ENCODE measurements around the gene SLFNL1.

The SLFNL1 gene

DNA sequence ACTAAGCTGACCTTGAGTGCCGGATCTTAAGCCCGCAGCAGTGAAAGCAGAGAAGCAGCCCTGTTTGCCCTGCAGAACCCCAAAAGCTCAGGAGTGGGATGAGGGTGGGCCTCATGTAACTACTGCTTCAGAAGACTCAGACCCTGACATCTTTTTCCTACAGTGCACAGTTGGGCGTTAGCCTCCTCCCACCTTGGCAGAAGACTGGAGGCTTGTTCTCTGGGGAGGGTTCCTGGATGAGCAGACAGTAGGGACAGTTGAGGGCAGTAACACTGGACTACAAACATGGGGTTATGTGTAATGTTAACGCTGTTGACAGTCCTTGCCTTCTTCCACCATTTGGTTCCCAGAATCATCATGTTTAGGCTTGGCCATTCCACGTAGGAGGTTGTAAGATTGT lies 32.5 kb downstream of the SLFNL1 start:
- FAIRE-seq = no peak

DNA sequence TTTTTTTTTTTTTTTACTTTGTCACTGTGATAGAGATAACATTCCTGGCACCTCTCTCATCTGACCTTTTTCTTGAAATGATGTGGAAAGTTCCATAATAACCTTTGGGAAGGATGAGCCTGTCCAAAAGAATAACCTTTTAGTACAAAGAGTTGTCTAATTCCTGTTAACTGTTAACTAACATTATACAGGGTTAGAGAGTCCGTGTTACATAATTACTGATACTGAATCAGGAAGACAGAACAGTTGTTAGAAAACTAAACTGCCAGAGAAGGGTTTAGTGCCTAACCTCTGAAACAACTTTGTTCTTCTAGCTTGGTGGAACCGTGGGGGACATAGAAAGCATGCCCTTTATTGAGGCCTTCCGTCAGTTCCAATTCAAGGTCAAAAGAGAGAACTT lies 33.2 kb downstream of the SLFNL1 start:
- FAIRE-seq (no peak), DNase-seq (ENCODE audit: insufficient read length, low spot score) (no peak)
- no peak for TF ChIP-seq POLR2AphosphoS5 (IDR thresholded peaks at IDR 0.05; ENCODE audit: low read depth, low read length)
- no peak for TF ChIP-seq PAX5 (IDR thresholded peaks at IDR 0.05; ENCODE audit: insufficient read depth, low read length, severe bottlenecking)
- no peak for TF ChIP-seq POU2F2 (IDR thresholded peaks at IDR 0.05; ENCODE audit: low read depth, low read length)
- no peak for TF ChIP-seq SPI1 (IDR thresholded peaks at IDR 0.05; ENCODE audit: low read depth, low read length)
- TF ChIP-seq TAF1 (IDR thresholded peaks at IDR 0.05; ENCODE audit: low read depth, low read length) = no peak
- no peak for TF ChIP-seq POLR2A (IDR thresholded peaks at IDR 0.05; ENCODE audit: low read depth, low read length)

More for the DNA sequence above, 32.5 kb downstream of the SLFNL1 start:
- no peak for DNase-seq (ENCODE audit: insufficient read length, low spot score)
- TF ChIP-seq PAX5 (IDR thresholded peaks at IDR 0.05; ENCODE audit: insufficient read depth, low read length, severe bottlenecking) (no peak), SPI1 (IDR thresholded peaks at IDR 0.05; ENCODE audit: low read depth, low read length) (no peak), POLR2A (IDR thresholded peaks at IDR 0.05; ENCODE audit: low read depth, low read length) (no peak), TAF1 (IDR thresholded peaks at IDR 0.05; ENCODE audit: low read depth, low read length) (no peak), POLR2AphosphoS5 (IDR thresholded peaks at IDR 0.05; ENCODE audit: low read depth, low read length) (no peak), POU2F2 (IDR thresholded peaks at IDR 0.05; ENCODE audit: low read depth, low read length) (no peak)

DNA sequence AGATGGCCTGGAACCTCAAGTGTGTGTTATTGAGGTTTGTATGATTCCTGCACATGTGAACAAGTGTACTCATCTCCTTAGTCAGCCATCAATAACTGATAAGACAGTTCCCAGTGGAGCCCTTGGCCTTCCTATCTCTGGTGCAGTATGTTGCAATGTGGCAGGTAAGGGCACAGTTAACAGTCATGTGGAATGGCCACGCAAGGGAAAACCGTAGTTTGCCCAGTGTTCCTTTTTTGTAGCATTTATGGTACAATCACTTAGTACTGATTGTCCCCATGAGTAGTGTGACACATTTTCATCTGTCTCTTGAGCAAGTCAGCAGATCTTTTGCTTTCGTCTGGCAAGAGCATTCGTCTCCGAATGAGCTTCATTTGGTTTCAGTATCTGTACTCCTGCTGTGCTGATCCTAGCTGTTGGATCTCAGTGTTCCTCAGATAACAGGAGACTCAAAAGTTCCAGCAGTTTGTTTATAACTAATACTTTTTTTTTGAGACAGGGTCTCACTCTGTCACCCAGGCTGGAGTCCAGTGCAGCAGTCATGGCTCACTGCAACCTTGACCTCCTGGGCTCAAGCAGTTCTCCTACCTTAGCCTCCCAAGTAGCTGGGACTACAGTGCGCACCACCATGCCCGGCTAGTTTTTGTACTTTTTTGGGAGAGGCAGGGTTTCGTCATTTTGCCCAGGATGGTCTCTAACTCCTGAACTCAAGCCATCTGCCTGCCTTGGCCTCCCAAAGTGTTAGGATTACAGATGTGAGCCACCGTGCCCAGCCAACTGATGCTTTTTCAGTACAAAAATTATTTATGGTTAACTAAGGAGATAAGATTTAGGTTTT lies 33.9 kb downstream of the SLFNL1 start:
- FAIRE-seq (no peak), DNase-seq (ENCODE audit: insufficient read length, low spot score) (no peak)
- no peak for TF ChIP-seq POU2F2 (IDR thresholded peaks at IDR 0.05; ENCODE audit: low read depth, low read length)
- no peak for TF ChIP-seq PAX5 (IDR thresholded peaks at IDR 0.05; ENCODE audit: insufficient read depth, low read length, severe bottlenecking)
- no peak for TF ChIP-seq SPI1 (IDR thresholded peaks at IDR 0.05; ENCODE audit: low read depth, low read length)
- TF ChIP-seq POLR2A (IDR thresholded peaks at IDR 0.05; ENCODE audit: low read depth, low read length) = no peak
- no peak for TF ChIP-seq TAF1 (IDR thresholded peaks at IDR 0.05; ENCODE audit: low read depth, low read length)
- no peak for TF ChIP-seq POLR2AphosphoS5 (IDR thresholded peaks at IDR 0.05; ENCODE audit: low read depth, low read length)

DNA sequence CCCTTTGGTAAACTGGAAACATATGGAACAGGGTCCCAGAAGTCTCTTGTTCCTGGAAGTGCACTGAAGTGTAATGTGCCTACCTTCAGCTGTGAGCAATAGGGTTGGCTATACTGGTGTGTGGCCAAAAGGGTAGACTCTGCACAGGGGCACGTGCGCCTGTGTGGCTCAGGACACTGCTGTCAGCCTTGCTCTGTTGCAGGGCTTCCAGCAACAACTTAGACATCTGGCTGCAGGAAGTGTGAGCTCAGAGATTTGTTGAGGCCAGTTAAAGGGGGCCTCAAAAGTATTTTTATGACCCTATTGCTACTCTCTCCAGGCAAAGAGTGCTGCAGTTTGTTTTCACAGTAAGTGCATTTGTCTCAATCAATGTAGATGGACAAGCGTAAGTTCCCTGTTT lies 34.6 kb downstream of the SLFNL1 start:
- TF ChIP-seq TAF1 (IDR thresholded peaks at IDR 0.05; ENCODE audit: low read depth, low read length) = no peak
- TF ChIP-seq POU2F2 (IDR thresholded peaks at IDR 0.05; ENCODE audit: low read depth, low read length) = no peak
- TF ChIP-seq SPI1 (IDR thresholded peaks at IDR 0.05; ENCODE audit: low read depth, low read length) = no peak
- TF ChIP-seq PAX5 (IDR thresholded peaks at IDR 0.05; ENCODE audit: insufficient read depth, low read length, severe bottlenecking) = no peak
- no peak for TF ChIP-seq POLR2A (IDR thresholded peaks at IDR 0.05; ENCODE audit: low read depth, low read length)
- no peak for TF ChIP-seq POLR2AphosphoS5 (IDR thresholded peaks at IDR 0.05; ENCODE audit: low read depth, low read length)
- FAIRE-seq (no peak), DNase-seq (ENCODE audit: insufficient read length, low spot score) (no peak)

DNA sequence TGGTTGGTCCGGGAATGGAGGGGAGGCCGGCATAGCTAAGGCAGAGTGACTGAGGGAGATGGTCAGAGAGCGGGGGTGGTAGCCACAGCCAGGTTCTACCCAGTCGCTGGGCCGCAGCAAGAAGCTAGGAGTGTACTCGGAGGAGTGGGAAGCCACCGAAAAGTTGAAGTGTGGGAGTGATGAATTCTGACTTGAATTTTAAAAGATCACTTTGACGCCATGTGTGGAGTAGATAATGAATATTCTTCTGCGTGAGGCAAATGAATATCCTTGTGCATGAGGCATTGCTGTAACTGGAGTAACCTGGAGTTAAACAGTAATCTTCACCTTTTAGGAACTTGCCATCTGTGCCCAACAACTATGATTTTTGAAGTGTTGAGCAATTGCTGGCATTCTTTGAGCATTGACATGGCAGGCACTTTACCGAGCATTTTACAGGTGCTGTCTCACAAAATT lies 35.2 kb downstream of the SLFNL1 start:
- FAIRE-seq = no peak
- no peak for DNase-seq (ENCODE audit: insufficient read length, low spot score)
- TF ChIP-seq TAF1 (IDR thresholded peaks at IDR 0.05; ENCODE audit: low read depth, low read length) = no peak
- no peak for TF ChIP-seq POLR2AphosphoS5 (IDR thresholded peaks at IDR 0.05; ENCODE audit: low read depth, low read length)
- no peak for TF ChIP-seq PAX5 (IDR thresholded peaks at IDR 0.05; ENCODE audit: insufficient read depth, low read length, severe bottlenecking)
- no peak for TF ChIP-seq POLR2A (IDR thresholded peaks at IDR 0.05; ENCODE audit: low read depth, low read length)
- no peak for TF ChIP-seq POU2F2 (IDR thresholded peaks at IDR 0.05; ENCODE audit: low read depth, low read length)
- TF ChIP-seq SPI1 (IDR thresholded peaks at IDR 0.05; ENCODE audit: low read depth, low read length) = no peak

DNA sequence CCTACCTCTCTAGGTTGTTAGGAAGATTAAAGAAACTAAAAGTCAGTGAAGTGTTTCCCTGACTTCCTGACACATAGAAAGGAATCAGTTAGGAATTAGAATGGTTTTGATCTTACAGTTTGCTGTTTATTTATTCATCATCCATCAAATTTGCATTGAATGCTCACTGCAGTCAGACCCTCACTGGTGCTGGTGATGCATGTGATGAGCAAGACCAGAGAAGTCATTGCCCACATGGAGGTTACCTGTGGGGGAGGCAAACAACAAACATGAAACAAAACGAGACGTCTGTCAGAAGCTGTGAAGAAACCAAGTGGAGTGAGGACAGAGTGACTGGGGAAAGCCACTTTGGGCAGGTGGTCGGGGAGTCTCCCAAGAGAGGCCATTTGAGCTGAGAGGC lies 35.6 kb downstream of the SLFNL1 start:
- FAIRE-seq = no peak
- no peak for DNase-seq (ENCODE audit: insufficient read length, low spot score)
- no peak for TF ChIP-seq POLR2A (IDR thresholded peaks at IDR 0.05; ENCODE audit: low read depth, low read length)
- no peak for TF ChIP-seq TAF1 (IDR thresholded peaks at IDR 0.05; ENCODE audit: low read depth, low read length)
- TF ChIP-seq SPI1 (IDR thresholded peaks at IDR 0.05; ENCODE audit: low read depth, low read length) = no peak
- no peak for TF ChIP-seq POU2F2 (IDR thresholded peaks at IDR 0.05; ENCODE audit: low read depth, low read length)
- no peak for TF ChIP-seq POLR2AphosphoS5 (IDR thresholded peaks at IDR 0.05; ENCODE audit: low read depth, low read length)
- no peak for TF ChIP-seq PAX5 (IDR thresholded peaks at IDR 0.05; ENCODE audit: insufficient read depth, low read length, severe bottlenecking)

DNA sequence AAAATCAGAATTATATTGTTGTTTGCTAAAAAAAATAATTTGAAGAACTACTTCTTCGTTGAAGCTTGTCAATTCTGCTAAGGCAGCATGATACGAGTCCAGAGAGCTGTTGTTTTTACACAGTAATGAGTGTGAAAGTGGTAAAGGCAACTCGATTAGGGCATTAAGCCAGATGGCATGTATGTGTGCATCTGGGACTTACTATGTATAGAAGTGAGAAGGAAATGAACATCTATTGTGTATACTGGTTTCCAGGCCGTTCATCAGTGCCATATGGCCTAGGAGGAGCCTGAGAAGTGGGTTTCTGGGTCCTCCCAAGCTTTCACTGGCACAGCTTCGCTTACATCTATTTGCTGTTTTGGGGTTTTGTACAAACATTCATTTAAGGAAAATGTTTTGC lies 36.4 kb downstream of the SLFNL1 start:
- FAIRE-seq = no peak

DNA sequence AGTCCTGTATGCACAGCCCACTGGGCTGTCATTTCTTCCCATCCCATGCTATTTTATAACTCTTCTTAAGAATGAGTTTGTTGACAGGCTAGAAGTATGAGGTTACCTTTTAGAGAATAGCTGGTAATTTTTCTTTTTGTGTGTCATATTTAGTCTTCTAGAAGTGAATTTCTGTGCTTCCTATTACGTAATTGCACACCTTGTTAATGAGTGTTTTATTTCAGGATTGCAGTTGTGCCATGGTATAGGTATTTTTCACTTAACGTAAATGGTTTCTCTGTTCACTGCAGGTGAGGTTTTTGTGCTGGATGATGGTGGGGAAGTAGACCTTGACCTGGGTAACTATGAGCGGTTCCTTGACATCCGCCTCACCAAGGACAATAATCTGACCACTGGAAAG lies 37.0 kb downstream of the SLFNL1 start:
- TF ChIP-seq POLR2AphosphoS5 (IDR thresholded peaks at IDR 0.05; ENCODE audit: low read depth, low read length) (no peak), TAF1 (IDR thresholded peaks at IDR 0.05; ENCODE audit: low read depth, low read length) (no peak), POU2F2 (IDR thresholded peaks at IDR 0.05; ENCODE audit: low read depth, low read length) (no peak), SPI1 (IDR thresholded peaks at IDR 0.05; ENCODE audit: low read depth, low read length) (no peak), POLR2A (IDR thresholded peaks at IDR 0.05; ENCODE audit: low read depth, low read length) (no peak), PAX5 (IDR thresholded peaks at IDR 0.05; ENCODE audit: insufficient read depth, low read length, severe bottlenecking) (no peak)
- FAIRE-seq = no peak
- no peak for DNase-seq (ENCODE audit: insufficient read length, low spot score)

More for the DNA sequence above, 36.4 kb downstream of the SLFNL1 start:
- no peak for TF ChIP-seq TAF1 (IDR thresholded peaks at IDR 0.05; ENCODE audit: low read depth, low read length)
- no peak for TF ChIP-seq POU2F2 (IDR thresholded peaks at IDR 0.05; ENCODE audit: low read depth, low read length)
- TF ChIP-seq SPI1 (IDR thresholded peaks at IDR 0.05; ENCODE audit: low read depth, low read length) = no peak
- TF ChIP-seq POLR2A (IDR thresholded peaks at IDR 0.05; ENCODE audit: low read depth, low read length) = no peak
- TF ChIP-seq POLR2AphosphoS5 (IDR thresholded peaks at IDR 0.05; ENCODE audit: low read depth, low read length) = no peak
- no peak for TF ChIP-seq PAX5 (IDR thresholded peaks at IDR 0.05; ENCODE audit: insufficient read depth, low read length, severe bottlenecking)
- DNase-seq (ENCODE audit: insufficient read length, low spot score) = no peak

DNA sequence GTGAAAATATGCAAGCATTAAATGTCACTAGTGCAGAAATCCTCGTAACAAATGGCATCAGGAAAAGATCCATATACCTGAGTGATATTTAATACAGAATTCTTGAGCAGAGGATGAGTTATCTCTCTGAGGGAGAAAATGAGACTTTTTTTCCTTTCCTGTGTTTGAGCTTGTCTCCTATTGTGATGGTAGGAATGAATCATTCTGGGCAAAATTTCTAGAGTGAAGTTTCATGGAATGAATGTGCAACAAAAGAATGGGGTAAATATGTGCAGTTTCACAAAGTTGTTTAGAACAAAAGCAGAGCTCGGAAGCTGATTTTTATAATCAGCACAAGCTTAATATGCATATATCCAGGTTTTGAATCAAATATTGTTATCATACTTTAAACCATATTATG lies 37.5 kb downstream of the SLFNL1 start:
- TF ChIP-seq POLR2AphosphoS5 (IDR thresholded peaks at IDR 0.05; ENCODE audit: low read depth, low read length) (no peak), TAF1 (IDR thresholded peaks at IDR 0.05; ENCODE audit: low read depth, low read length) (no peak), SPI1 (IDR thresholded peaks at IDR 0.05; ENCODE audit: low read depth, low read length) (no peak), POLR2A (IDR thresholded peaks at IDR 0.05; ENCODE audit: low read depth, low read length) (no peak), PAX5 (IDR thresholded peaks at IDR 0.05; ENCODE audit: insufficient read depth, low read length, severe bottlenecking) (no peak), POU2F2 (IDR thresholded peaks at IDR 0.05; ENCODE audit: low read depth, low read length) (no peak)
- DNase-seq (ENCODE audit: insufficient read length, low spot score) = no peak
- FAIRE-seq = no peak
